Measurements from ENCODE around the gene PIN1.

The PIN1 gene

DNA sequence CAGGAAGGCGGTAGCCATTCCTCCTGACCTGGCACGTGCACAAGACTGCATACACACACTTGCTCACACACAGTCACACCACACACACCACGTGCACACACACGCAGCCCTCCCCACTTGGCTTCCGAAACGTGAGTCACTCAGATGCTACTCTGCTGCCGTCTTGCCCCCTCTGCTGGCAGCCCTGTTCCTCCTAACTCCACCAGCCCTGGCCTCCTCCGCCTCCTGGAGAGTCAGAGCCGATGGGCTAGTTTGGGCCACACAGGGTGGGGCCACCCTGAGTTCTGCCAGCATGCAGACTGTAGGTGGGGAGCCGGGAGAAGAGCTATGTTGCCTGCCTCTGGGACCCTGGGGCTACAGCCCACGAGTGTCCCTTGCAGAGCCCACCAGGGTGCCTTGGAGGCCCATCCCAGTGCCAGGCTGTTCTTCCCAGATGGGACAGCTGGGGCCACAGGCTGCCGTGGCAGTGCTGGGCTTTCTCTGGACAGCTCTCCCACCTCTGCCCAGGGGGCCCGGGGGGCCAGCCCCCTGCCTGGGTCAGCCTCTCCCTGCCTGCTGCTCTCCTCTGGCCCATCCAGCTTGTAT, 12.1 kb downstream of the PIN1 start:
- TF ChIP-seq RAD21 (IDR thresholded peaks at IDR 0.05; ENCODE audit: low read depth) (0 out of 2 replicates have a peak, but pooled peaks have one; percentile 16), TCF12 (IDR thresholded peaks at IDR 0.05; ENCODE audit: low read depth) (no peak), EGR1 (IDR thresholded peaks at IDR 0.05) (no peak), TEAD4 (IDR thresholded peaks at IDR 0.05) (no peak)
- TF ChIP-seq, protein P1, sequence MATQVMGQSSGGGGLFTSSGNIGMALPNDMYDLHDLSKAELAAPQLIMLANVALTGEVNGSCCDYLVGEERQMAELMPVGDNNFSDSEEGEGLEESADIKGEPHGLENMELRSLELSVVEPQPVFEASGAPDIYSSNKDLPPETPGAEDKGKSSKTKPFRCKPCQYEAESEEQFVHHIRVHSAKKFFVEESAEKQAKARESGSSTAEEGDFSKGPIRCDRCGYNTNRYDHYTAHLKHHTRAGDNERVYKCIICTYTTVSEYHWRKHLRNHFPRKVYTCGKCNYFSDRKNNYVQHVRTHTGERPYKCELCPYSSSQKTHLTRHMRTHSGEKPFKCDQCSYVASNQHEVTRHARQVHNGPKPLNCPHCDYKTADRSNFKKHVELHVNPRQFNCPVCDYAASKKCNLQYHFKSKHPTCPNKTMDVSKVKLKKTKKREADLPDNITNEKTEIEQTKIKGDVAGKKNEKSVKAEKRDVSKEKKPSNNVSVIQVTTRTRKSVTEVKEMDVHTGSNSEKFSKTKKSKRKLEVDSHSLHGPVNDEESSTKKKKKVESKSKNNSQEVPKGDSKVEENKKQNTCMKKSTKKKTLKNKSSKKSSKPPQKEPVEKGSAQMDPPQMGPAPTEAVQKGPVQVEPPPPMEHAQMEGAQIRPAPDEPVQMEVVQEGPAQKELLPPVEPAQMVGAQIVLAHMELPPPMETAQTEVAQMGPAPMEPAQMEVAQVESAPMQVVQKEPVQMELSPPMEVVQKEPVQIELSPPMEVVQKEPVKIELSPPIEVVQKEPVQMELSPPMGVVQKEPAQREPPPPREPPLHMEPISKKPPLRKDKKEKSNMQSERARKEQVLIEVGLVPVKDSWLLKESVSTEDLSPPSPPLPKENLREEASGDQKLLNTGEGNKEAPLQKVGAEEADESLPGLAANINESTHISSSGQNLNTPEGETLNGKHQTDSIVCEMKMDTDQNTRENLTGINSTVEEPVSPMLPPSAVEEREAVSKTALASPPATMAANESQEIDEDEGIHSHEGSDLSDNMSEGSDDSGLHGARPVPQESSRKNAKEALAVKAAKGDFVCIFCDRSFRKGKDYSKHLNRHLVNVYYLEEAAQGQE (IDR thresholded peaks at IDR 0.05; ENCODE audit: low read depth): no peak
- TF ChIP-seq, protein P2, sequence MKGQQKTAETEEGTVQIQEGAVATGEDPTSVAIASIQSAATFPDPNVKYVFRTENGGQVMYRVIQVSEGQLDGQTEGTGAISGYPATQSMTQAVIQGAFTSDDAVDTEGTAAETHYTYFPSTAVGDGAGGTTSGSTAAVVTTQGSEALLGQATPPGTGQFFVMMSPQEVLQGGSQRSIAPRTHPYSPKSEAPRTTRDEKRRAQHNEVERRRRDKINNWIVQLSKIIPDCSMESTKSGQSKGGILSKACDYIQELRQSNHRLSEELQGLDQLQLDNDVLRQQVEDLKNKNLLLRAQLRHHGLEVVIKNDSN (IDR thresholded peaks at IDR 0.05): no peak

DNA sequence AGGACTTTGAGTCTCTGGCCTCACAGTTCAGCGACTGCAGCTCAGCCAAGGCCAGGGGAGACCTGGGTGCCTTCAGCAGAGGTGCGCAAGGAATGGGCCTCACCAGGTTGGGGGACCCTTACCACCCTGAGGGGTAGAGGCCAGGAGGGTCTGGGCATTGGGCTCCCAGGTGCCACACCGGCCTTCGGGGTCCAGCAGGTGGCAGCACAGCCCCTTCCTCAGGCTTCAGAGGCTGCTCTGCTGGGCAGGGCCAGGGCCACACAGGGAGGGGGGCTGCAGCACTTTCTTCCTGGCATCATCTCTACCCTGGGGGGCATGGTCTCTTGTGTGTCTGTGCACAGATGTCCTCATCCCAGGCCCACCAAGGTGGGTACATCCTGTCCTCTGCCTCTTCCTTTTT, 12.9 kb downstream of the PIN1 start:
- TF ChIP-seq TAF1 (IDR thresholded peaks at IDR 0.05; ENCODE audit: low read depth): no peak
- TF ChIP-seq RAD21 (IDR thresholded peaks at IDR 0.05; ENCODE audit: low read depth): peak; percentile 34; the same call in 1 of the 2 replicates

DNA sequence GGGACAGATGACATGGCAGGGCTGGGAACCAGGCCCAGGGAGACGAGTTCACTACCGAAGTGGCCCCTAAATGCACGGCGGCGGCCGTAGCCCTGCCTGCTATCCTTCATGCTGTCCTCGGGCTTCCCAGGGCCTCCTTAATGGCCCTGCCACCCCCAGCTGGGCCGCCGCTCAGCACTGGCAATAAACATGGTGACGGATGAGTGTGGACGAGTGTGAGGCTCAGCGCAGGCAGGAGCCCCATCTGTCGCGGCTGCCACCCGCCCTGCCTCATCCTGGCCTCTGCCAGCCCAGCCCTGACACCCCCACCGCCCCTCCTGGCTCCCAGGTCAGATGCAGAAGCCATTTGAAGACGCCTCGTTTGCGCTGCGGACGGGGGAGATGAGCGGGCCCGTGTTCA, 13.6 kb downstream of the PIN1 start:
- TF ChIP-seq YY1 (IDR thresholded peaks at IDR 0.05; ENCODE audit: low read depth) (no peak), NFIC (IDR thresholded peaks at IDR 0.05) (no peak), EGR1 (IDR thresholded peaks at IDR 0.05) (no peak), CREB1 (IDR thresholded peaks at IDR 0.05; ENCODE audit: low read depth) (no peak), ZBTB7A (IDR thresholded peaks at IDR 0.05; ENCODE audit: low read depth) (no peak), CEBPB (IDR thresholded peaks at IDR 0.05) (no peak), EP300 (IDR thresholded peaks at IDR 0.05; ENCODE audit: borderline replicate concordance) (no peak), TAF1 (IDR thresholded peaks at IDR 0.05; ENCODE audit: low read depth) (no peak), RAD21 (IDR thresholded peaks at IDR 0.05; ENCODE audit: low read depth) (no peak), TEAD4 (IDR thresholded peaks at IDR 0.05) (no peak), FOXM1 (IDR thresholded peaks at IDR 0.05; ENCODE audit: borderline replicate concordance, low read depth) (no peak), TCF12 (IDR thresholded peaks at IDR 0.05; ENCODE audit: low read depth) (no peak)
- TF ChIP-seq, protein P3, sequence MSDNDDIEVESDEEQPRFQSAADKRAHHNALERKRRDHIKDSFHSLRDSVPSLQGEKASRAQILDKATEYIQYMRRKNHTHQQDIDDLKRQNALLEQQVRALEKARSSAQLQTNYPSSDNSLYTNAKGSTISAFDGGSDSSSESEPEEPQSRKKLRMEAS (IDR thresholded peaks at IDR 0.05): no peak
- TF ChIP-seq, protein P1 (IDR thresholded peaks at IDR 0.05; ENCODE audit: low read depth): no peak
- TF ChIP-seq, protein P2 (IDR thresholded peaks at IDR 0.05): no peak

DNA sequence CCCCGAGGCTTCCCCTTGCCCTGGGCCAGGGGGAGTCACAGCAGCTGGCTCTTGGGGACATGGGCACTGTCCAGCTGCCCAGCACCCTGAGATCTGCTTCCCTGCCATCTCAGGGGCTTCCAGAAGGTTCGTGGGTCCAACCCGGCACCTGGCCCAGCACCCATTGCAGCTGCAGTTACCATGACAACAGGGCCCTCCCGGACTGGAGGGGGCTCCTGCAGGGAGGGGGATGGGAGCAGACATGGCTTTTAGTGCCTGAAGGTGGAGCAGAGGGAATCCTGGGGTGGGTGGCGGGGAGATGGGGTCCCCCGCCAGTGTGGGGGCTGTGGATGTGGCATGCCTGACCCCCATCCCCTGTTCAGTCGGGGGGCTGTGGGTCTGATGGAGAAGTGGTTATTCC, 14.7 kb downstream of the PIN1 start:
- TF ChIP-seq CREB1 (IDR thresholded peaks at IDR 0.05; ENCODE audit: low read depth): no peak
- no peak for TF ChIP-seq FOXM1 (IDR thresholded peaks at IDR 0.05; ENCODE audit: borderline replicate concordance, low read depth)
- no peak for TF ChIP-seq CEBPB (IDR thresholded peaks at IDR 0.05)
- no peak for TF ChIP-seq TEAD4 (IDR thresholded peaks at IDR 0.05)
- no peak for TF ChIP-seq EGR1 (IDR thresholded peaks at IDR 0.05)
- TF ChIP-seq YY1 (IDR thresholded peaks at IDR 0.05; ENCODE audit: low read depth): no peak
- TF ChIP-seq TCF12 (IDR thresholded peaks at IDR 0.05; ENCODE audit: low read depth): no peak
- TF ChIP-seq, protein P3 (IDR thresholded peaks at IDR 0.05): no peak

DNA sequence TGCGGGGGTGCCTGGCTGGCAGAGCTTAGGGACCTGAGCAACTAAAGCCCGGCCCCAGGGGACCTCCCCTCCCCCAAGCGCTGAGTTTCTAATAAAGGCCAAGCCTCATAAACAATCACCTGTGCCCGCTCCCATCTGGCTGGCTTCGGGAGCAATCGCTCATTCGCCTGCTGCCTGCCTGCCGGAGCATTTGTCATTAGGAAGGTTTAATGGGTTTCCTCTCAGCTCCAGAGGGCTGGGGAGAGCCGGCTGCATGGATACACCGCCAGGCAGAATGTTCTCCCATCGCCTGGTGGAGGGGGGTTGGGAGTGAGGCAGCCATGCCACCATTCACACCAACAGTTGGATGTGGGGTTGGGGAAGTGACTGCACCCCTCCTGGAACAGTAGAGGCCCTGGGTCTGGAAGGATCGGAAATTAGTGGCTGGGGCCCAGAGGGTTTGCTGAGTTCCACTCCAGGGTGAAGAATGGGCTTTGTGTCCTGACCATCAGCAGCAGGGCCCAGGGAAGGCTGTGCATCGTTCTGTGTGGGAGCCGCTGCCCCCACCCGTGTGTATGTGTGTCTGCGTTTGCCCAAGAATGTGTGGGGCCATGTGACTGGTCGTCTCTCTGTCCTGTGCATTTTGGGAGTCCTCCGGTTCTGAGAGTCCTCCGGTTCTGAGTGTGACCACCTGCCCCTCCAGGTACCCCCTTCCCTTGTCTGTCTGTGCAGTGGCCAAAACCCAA, 15.3 kb downstream of the PIN1 start:
- TF ChIP-seq RAD21 (IDR thresholded peaks at IDR 0.05; ENCODE audit: low read depth): no peak
- TF ChIP-seq EGR1 (IDR thresholded peaks at IDR 0.05): no peak
- no peak for TF ChIP-seq NFIC (IDR thresholded peaks at IDR 0.05)
- TF ChIP-seq TCF12 (IDR thresholded peaks at IDR 0.05; ENCODE audit: low read depth): no peak

DNA sequence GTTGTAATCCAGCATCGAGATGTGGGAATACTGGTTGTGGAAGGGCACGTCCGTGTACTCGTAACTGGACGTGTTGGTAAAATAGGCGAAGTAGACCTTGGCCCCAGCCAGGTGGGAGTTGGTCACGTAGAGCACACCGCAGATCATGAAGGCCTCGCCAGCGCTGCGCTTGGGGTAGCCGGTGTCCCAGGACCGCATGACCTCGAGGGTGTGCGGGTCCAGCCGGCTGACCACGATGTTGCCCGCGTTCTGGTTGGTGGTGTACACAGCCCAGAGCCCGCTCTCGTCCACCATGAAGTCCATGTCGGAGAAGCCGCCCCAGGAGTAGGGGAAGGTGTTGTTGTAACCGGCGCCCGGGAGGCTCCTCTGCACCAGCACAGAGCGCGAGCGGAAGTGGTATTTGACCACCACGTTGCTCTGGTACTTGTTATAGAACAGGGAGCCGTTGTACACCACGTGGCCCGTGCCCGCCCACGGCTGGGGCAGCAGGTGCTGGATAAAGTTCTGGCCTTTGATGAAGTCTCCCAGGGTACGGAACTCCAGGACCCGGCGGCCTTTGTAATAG, 19.2 kb downstream of the PIN1 start:
- no peak for TF ChIP-seq EGR1 (IDR thresholded peaks at IDR 0.05)
- TF ChIP-seq FOXM1 (IDR thresholded peaks at IDR 0.05; ENCODE audit: borderline replicate concordance, low read depth): no peak
- no peak for TF ChIP-seq TCF12 (IDR thresholded peaks at IDR 0.05; ENCODE audit: low read depth)
- TF ChIP-seq TAF1 (IDR thresholded peaks at IDR 0.05; ENCODE audit: low read depth): no peak

Measured in Ishikawa (cell line).